Stomach (tissue), 9 donors: ENCODE data around the gene SORCS2. TPM values are rescaled to one million over a fixed set of nuclear protein-coding genes. Genes with fewer than 3 reads are reported as not detected.

Experiments
- DNase-seq, 2 donors: peaks; one replicate each; pipeline versions ENCODE4 v3.0.0 to v3.0.0-alpha.2; 2013 to 2019
- H3K27ac ChIP-seq, 5 donors: fragments of 200-600 bp in 4 of 5; sonication (generic) in 4 of 5; one replicate each; pipeline ENCODE4 v1.5.1; 2013 to 2019; ENCODE audit warnings: mild to moderate bottlenecking in 1 of 5, moderate library complexity in 1 of 5
- H3K27me3 ChIP-seq, 3 donors: fragments of 200-600 bp; sonication (generic); one replicate each; pipeline ENCODE4 v1.5.1; 2017 to 2019; ENCODE audit warnings: mixed run types in 1 of 3
- H3K36me3 ChIP-seq, 4 donors: fragments of 200-600 bp; sonication (generic); 1 replicate in 3 of 4; 2 replicates in 1 of 4; pipeline ENCODE4 v1.5.1; 2016 to 2019
- H3K4me1 ChIP-seq, 4 donors: fragments of 200-600 bp; sonication (generic); one replicate each; pipeline ENCODE4 v1.5.1; 2016 to 2019
- H3K4me3 ChIP-seq, 4 donors: fragments of 200-600 bp; sonication (generic) in 3 of 4; one replicate each; pipeline ENCODE4 v1.5.1; 2016 to 2019; ENCODE audit warnings: mild to moderate bottlenecking in 1 of 4
- H3K9me3 ChIP-seq, 4 donors: fragments of 200-600 bp; sonication (generic); one replicate each; pipeline ENCODE4 v1.5.1; 2016 to 2019
- EP300 ChIP-seq: sonication (generic); formaldehyde crosslinking; IDR thresholded peaks from one replicate; pipeline ENCODE4 v1.6.1; 2017; ENCODE audit warnings: antibody characterized with exemption
- POLR2A ChIP-seq, 4 donors: fragments of 450-650 bp; IDR thresholded peaks; one replicate each; pipeline ENCODE4 v1.6.1; 2016; ENCODE audit warnings: antibody characterized with exemption in 4 of 4, control low read depth in 2 of 4, mild to moderate bottlenecking in 1 of 4, moderate library complexity in 1 of 4
- POLR2AphosphoS5 ChIP-seq, 3 donors: sonication (generic); formaldehyde crosslinking; IDR thresholded peaks; one replicate each; pipeline ENCODE4 v1.6.1; 2016; ENCODE audit warnings: antibody characterized with exemption in 3 of 3
- WGBS, 5 donors: extraction: QIAGEN DNeasy Blood & Tissue Kit in 3 of 5; methylation state at CpG; one replicate each; pipeline versions ENCODE4 v1.1.5 to v1.1.7; 2013 to 2018; 5-methylcytosine and 5-hydroxymethylcytosine counted together
- intact Hi-C: fragments of 100-400 bp; cut with DNase I; formaldehyde crosslinking; loops from one replicate; pipeline ENCODE4 v1.15.1; 2023; ENCODE audit warnings: low total_unique reads
- polyA plus RNA-seq, 3 donors: library from polyadenylated mRNA; stranded (reverse); fragments of 200-250 nt; gene quantifications; one replicate each; pipeline ENCODE4 v1.2.3, GENCODE V29; 2013
- total RNA-seq, 5 donors: library from RNA; depleted of rRNA; stranded (reverse); fragments of >200 nt; gene quantifications; one replicate each; pipeline versions ENCODE4 v1.1.0 to v1.2.3, GENCODE V29; 2014 to 2016
- TF ChIP-seq, protein P1 (sequence below), 7 experiments: fragments of 450-650 bp in 4 of 7; fragments of 200-600 bp in 3 of 7; sonication (generic) in 3 of 7; IDR thresholded peaks; one replicate each; pipeline ENCODE4 v1.5.1; 2016 to 2019; ENCODE audit warnings: antibody characterized with exemption in 7 of 7, control low read depth in 2 of 7, mild to moderate bottlenecking in 1 of 7
- donor health status: healthy with polysubstance abuse.
- donor health status: Bipolar disorder and iron deficiency.
- donor health status: healthy.

SORCS2 gene
- total and polyA plus RNA-seq, 8 donors = under 0.01 to 13.0 (median 0.50) TPM; not detected in 1

DNA sequence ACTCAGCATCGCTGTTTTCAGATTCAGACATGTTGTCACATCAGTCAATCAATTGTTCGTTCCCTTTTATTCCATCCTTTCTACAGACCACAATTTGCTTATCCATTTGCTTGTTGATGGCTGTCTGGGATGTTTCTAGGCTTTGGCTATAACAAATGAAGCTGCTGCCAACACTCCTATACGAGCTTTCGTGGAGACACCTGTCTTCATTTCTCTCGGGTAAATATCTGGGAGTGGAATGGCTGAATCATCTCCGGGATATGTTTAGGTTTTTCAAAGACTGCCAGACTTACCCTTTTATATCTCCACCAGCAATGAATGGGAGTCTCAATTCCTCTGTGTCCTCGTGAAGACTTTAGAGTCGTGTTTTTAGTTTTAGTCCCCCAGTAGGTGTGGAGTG, 118.9 kb downstream of the SORCS2 start:
- no peaks in the 10 kb centered on the region for H3K9me3 ChIP-seq
- H3K27me3 ChIP-seq = peaks cover 0 to 18% (median 0%) of the 10 kb centered on the region in 3 donors
- H3K36me3 ChIP-seq = no peaks in the 10 kb centered on the region
- H3K27ac ChIP-seq = no peak overlapping the region
- TF ChIP-seq, protein P1, sequence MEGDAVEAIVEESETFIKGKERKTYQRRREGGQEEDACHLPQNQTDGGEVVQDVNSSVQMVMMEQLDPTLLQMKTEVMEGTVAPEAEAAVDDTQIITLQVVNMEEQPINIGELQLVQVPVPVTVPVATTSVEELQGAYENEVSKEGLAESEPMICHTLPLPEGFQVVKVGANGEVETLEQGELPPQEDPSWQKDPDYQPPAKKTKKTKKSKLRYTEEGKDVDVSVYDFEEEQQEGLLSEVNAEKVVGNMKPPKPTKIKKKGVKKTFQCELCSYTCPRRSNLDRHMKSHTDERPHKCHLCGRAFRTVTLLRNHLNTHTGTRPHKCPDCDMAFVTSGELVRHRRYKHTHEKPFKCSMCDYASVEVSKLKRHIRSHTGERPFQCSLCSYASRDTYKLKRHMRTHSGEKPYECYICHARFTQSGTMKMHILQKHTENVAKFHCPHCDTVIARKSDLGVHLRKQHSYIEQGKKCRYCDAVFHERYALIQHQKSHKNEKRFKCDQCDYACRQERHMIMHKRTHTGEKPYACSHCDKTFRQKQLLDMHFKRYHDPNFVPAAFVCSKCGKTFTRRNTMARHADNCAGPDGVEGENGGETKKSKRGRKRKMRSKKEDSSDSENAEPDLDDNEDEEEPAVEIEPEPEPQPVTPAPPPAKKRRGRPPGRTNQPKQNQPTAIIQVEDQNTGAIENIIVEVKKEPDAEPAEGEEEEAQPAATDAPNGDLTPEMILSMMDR (IDR thresholded peaks at IDR 0.05) = no peak
- TF ChIP-seq POLR2AphosphoS5 (IDR thresholded peaks at IDR 0.05) (no peak), EP300 (no peak), POLR2A (IDR thresholded peaks at IDR 0.05) (no peak)
- no peak overlapping the region for H3K4me3 ChIP-seq
- WGBS, 5 donors = 71 to 82% (median 74%) methylated on average over 8 of the region's 8 CpGs
- no peak for DNase-seq
- H3K4me1 ChIP-seq = no peaks in the 10 kb centered on the region
- intact Hi-C loops = no loop called here

DNA sequence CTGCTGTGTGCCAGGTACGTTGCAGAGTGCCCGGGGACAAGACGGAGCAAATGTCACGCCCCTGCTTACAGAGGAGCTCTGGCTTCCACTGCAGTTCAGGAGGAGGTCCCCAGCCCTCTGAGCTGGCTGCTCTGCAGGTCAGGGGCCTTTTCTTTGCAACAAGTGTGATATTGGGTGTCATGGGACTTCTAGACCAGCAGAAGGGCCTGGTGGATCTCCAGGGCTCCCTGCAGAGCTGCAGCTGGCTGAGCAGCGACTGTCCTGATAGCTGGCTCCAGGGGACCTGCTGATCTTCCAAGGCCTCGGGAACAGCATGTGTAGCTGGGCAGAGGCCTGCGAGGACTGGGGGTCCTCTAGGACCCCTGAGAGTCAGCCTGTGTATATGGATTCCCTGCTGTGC, 120.4 kb downstream of the SORCS2 start:
- no peaks in the 10 kb centered on the region for H3K36me3 ChIP-seq
- intact Hi-C loops = no loop called here
- H3K9me3 ChIP-seq = peaks cover 0 to 3% (median 0%) of the 10 kb centered on the region in 4 donors
- H3K4me1 ChIP-seq = no peaks in the 10 kb centered on the region
- H3K27me3 ChIP-seq = peaks cover 0 to 5% (median 0%) of the 10 kb centered on the region in 3 donors
- no peak for DNase-seq
- no peak for TF ChIP-seq POLR2AphosphoS5 (IDR thresholded peaks at IDR 0.05)
- TF ChIP-seq, protein P1 (IDR thresholded peaks at IDR 0.05) = no peak
- no peak for TF ChIP-seq EP300
- no peak for TF ChIP-seq POLR2A (IDR thresholded peaks at IDR 0.05)
- no peak overlapping the region for H3K27ac ChIP-seq
- 83 to 90% (median 85%) methylated on average over 6 to 7 of the region's 7 CpGs for WGBS, 5 donors
- H3K4me3 ChIP-seq = no peak overlapping the region

DNA sequence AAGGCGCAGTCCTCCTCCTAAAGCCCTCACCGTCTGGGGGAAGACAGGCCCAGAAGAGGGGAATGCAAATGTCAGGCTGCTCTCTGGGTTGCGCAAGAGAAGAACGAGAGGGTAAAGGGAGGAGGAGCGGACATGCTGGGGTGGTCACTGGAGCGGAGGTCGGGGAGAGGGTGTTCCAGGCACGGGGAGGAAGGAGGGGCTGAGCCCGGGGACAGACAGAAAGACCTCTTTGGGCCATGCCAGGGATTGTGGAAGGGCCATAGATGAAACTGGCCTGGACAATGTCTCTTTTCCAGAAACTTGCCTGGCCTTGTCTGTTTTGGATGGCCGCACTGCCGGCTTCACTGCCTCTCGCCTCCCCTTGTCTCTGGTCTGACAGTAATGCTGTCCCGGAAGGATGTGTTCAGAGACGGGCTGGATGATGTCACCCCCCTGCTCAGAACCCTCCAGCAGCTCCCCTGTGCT, 121.0 kb downstream of the SORCS2 start:
- TF ChIP-seq, protein P1 (IDR thresholded peaks at IDR 0.05) = no peak
- TF ChIP-seq POLR2AphosphoS5 (IDR thresholded peaks at IDR 0.05) = no peak
- no peak for TF ChIP-seq POLR2A (IDR thresholded peaks at IDR 0.05)
- TF ChIP-seq EP300 = no peak
- whole genome bisulfite sequencing, 5 donors = 66 to 74% (median 71%) methylated on average over 14 of the region's 14 CpGs
- H3K4me3 ChIP-seq = no peak overlapping the region
- DNase-seq = peak in 1 of 2 donors; percentile 70
- H3K9me3 ChIP-seq = peaks cover 0 to 10% (median 5%) of the 10 kb centered on the region in 4 donors
- intact Hi-C loops = no loop called here
- no peaks in the 10 kb centered on the region for H3K27me3 ChIP-seq
- H3K36me3 ChIP-seq = no peaks in the 10 kb centered on the region
- peak overlapping the region in 1 of 5 donors; percentile 61 for H3K27ac ChIP-seq
- H3K4me1 ChIP-seq = no peaks in the 10 kb centered on the region

DNA sequence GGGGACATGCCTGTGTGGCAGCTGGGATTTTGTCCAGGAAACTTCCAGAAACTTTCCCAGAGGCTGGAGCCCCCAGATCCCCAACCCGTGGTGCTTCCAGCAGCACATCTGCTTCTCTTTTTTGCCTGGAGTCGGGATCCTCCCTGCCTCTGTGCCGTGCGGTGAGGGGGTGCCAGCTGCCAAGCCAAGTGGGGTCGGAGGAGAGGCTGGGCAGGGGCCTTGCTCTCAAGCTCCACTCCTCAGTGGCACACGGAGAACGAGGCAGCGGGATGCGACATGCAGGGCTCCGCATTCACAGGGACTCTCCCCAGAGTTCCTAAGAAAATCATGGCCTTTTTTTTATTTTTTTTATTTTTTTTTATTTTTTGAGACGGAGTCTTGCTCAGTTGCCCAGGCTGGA, 121.7 kb downstream of the SORCS2 start:
- TF ChIP-seq EP300 (no peak), POLR2AphosphoS5 (IDR thresholded peaks at IDR 0.05) (no peak), POLR2A (IDR thresholded peaks at IDR 0.05) (no peak)
- TF ChIP-seq, protein P1 (IDR thresholded peaks at IDR 0.05) = no peak
- Histone ChIP-seq H3K4me3 (no peak overlapping the region), H3K9me3 (peaks cover 0 to 16% (median 11%) of the 10 kb centered on the region in 4 donors), H3K4me1 (no peaks in the 10 kb centered on the region), H3K27me3 (no peaks in the 10 kb centered on the region), H3K27ac (peak overlapping the region in 1 of 5 donors; percentile 61), H3K36me3 (no peaks in the 10 kb centered on the region)
- 83 to 94% (median 89%) methylated on average over 11 of the region's 11 CpGs for WGBS, 5 donors
- intact Hi-C loops = no loop called here
- no peak for DNase-seq
